GM12872 (cell line): ENCODE measurements around the gene SMURF2.

Source experiments
- TF ChIP-seq, protein P1 (sequence below): IDR thresholded peaks from 3 replicates; pipeline ENCODE4 v1.5.1; 2011; ENCODE audit warnings: low read depth, mild to moderate bottlenecking, low read length, moderate library complexity; ENCODE audit not compliant: insufficient read depth

SMURF2 gene

DNA sequence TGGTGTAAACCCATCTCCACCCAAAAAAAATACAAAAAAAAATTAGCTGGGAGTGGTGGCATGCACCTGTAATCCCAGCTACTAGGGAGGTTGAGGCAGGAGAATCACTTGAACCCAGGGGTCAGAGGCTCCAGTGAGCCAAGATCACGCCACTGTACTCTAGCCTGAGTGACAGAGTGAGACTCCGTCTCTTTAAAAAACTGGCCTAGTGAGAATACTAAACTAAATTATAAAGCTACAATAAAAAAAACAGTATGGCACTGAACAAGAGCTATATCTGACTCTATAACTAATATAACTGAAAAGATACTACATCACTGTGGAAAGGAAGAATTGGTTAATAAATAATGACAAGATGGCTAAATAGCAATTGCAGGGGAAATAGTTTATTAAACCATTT lies 6.4 kb downstream of the SMURF2 start:
- TF ChIP-seq, protein P1, sequence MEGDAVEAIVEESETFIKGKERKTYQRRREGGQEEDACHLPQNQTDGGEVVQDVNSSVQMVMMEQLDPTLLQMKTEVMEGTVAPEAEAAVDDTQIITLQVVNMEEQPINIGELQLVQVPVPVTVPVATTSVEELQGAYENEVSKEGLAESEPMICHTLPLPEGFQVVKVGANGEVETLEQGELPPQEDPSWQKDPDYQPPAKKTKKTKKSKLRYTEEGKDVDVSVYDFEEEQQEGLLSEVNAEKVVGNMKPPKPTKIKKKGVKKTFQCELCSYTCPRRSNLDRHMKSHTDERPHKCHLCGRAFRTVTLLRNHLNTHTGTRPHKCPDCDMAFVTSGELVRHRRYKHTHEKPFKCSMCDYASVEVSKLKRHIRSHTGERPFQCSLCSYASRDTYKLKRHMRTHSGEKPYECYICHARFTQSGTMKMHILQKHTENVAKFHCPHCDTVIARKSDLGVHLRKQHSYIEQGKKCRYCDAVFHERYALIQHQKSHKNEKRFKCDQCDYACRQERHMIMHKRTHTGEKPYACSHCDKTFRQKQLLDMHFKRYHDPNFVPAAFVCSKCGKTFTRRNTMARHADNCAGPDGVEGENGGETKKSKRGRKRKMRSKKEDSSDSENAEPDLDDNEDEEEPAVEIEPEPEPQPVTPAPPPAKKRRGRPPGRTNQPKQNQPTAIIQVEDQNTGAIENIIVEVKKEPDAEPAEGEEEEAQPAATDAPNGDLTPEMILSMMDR = no peak

DNA sequence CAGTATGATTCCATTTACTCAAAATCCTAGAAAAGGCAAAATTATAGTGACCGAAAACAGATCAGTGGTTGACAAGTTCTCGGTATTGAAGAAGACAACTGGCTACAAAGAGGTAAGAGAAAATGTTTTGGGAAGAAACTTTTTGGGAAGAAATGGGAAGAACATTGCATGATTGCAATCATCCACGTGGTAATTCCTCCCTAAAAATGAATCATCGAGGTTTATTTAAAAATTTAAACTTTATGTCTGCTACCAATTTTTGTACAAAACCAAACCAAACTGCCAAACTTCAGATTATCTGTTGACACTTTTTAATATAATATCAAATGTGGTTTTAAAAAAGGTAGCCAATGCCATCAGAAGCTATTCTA lies 8.1 kb downstream of the SMURF2 start:
- TF ChIP-seq, protein P1 = no peak

DNA sequence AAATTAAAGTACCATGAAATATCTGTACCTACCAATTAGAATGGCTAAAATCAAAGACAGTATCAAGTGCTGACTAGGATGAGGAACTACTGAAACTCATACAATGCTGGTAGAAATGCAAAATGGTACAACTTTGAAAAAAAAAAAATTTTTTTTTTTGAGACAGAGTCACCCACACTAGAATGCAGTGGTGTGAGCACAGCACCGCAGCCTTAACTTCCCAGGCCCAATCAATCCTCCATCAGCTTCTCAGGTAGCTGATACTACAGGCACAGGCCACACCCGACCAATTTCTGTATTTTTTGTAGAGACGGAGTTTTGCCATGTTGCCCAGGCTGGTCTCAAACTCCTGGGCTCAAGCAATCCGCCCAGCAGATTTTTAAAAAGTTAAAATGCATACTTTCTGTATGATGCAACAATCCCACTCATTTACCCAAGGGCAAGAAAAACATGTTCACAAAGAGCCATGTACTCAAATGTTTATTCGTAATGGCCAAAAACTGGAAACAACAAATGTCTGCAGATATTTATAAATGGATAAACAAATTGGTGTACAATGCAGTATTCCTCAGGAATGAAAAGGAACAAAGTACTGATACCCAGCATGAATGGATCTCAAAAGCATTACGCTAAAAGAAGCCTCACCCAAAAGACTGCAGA lies 8.7 kb downstream of the SMURF2 start:
- TF ChIP-seq, protein P1 = no peak

DNA sequence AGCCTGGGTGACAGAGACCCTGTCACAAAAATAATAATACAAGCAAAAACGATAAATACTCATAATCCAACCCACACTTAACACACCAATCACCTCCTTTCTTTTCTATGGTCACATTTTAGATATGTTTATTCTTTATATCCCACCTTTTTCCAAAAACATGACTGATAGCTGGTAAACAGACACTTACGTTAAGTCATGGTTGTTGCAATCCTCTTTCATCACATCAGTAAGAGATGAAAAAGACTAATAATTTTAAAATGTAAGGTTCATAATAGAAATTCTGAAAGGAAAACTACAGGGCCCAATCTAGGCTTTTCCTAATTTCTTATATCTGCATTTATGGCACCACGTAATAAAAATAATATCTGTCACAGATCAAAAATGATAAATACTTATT lies 10.2 kb downstream of the SMURF2 start:
- TF ChIP-seq, protein P1 = no peak

DNA sequence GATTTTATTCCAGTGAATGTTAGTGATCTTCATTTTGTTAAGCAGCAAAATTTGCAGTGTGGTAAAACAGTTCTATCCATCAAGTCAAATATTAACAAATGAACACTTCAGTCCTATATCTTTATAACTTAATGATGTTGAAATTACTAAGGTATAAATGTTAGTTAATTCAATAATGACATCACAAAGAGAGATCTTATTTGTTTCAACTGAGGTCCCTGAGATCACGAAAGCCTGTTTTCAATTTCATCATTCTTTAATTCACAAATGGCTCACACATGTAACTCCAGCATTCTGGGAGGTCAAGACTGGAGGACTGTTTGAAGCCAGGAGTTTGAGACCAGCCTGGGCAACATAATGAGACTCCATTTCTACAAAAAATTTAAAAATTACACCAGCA lies 13.9 kb downstream of the SMURF2 start:
- TF ChIP-seq, protein P1 = no peak

DNA sequence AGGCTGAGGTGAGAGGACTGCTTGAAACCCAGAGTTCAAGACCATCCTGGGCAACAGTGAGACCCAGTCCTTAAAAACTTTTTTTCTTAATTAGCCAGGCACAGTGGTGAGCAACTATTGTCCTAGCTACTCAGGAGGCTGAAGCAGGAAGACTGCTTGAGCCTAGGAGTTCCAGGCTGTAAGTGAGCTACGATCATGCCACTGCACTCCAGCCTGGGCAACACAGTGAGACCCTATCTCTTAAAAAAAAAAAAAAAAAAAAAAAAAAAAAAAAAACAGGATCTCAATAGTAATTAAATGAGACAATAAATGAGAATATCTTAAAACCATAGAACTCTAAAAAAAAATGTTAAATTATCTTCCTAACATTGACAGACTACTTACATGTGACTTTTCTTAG lies 14.3 kb downstream of the SMURF2 start:
- TF ChIP-seq, protein P1 = no peak

DNA sequence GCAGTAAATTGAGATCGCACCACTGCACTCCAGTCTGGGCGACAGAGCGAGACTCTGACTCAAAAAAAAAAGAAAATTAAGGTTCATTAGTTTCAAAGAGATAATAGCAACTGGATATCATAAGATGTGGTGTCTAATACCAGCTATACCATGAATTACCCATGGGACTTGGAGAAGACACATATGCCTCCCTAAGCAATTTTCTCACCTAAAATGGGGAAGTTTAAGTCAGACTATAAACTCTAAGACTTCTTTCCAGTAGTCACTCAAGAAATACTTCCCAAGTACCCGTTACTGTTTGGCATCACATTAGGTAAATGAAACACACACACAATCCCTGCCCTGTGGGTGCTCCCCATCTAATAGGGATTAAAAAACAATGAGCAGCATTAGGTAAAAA lies 22.6 kb downstream of the SMURF2 start:
- TF ChIP-seq, protein P1 = no peak
